GM18907 (cell line): Measurements from ENCODE around the gene NHS.
"Not testable (repeated sequence)": the region's sequence is repeated elsewhere in the genome, so short reads cannot be mapped to it uniquely, and the experiment has no call there.

ENCODE experiments used
- ATAC-seq: cut with Tn5 transposase; IDR thresholded peaks from one replicate; pipeline ENCODE4 v1.9.1; 2021; ENCODE audit warnings: mild to moderate bottlenecking, moderate library complexity; ENCODE audit not compliant: unreplicated experiment

NHS gene

DNA sequence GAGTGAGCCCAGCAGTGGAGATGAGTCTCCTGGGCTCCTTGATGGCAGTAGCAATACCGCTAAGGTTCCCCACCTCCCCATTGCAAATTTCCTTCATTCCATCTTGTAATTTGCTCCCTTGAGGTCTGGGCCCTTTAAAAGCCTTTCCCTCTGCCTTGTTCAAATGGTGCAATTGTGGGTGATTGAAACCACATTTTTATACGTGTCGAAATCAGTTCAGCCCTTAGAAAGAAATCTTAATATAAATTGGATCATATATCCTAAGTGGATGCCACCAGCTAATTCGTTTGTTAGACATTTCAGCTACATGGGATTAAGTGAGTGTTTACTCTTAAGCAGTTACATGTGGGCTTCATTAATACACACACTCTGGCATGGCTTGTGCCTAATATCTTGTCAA lies 68.6 kb downstream of the NHS start:
- ATAC-seq = no peak

DNA sequence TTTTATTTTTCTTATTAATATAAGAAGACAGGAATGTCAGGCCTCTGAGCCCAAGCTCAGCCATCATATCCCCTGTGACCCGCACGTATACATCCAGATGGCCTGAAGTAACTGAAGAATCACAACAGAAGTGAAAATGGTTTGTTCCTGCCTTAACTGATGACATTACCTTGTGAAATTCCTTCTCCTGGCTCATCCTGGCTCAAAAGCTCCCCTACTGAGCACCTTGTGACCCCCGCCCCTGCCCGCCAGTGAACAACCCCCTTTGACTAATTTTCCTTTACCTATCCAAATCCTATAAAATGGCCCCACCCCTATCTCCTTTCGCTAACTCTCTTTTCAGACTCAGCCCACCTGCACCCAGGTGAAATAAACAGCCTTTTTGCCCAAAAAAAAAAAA lies 71.3 kb downstream of the NHS start:
- not testable (repeated sequence) for ATAC-seq

DNA sequence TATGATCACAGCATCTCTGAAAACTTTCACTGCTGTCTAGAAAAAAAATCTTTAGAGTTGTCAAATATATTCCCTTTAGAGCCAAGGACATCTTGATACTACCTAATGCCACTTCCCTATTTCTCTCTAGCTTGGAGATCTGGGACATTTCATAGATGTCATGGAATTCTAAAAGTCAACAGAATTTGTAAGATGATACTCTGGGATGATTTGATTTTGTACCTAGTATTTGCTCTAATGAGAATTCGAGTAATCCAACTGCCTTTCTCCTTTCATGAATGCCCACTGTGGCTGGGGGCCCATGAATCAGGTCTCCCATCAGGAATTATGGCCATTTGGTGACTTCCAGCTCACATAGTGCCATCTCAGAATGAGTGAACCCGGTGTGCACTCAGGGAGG lies 73.2 kb downstream of the NHS start:
- no peak for ATAC-seq

DNA sequence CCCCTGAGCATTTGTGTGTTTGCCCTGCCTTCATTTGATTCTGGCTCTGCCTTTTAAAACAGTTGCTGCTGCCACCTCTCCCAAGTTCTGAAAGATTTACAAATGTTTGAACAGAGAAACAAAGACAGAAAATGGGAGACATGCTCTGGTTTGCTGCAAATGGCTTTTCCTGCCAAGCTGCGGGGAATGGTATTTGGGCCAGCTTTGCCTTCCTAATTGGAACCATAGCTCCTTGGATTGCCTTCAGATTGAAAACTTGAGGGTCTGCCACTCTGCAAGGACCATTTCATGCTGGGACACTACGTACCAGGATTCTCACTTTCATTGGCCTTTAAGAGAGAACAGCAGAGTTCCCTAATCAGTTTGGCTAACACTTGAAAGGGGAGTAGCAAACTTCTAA lies 74.9 kb downstream of the NHS start:
- ATAC-seq = no peak

DNA sequence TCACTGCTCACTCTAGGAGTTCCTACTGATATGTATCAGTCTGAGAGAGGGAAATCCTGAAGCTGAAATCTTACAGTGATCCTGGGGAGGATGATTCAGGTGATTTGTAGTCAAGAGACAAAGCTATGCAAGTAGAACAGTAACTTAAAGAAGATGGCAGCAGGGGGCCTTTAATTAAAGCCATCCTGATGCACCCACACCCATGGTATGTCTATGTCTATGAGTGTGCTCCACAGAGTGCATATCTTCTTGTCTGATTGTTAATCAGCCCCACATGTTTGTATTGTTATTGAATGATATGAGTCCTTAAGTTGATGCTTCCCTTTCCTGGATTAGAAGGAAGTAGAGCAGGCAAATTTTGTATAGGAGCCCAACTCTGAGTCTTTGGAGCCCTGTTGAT lies 78.8 kb downstream of the NHS start:
- no peak for ATAC-seq

DNA sequence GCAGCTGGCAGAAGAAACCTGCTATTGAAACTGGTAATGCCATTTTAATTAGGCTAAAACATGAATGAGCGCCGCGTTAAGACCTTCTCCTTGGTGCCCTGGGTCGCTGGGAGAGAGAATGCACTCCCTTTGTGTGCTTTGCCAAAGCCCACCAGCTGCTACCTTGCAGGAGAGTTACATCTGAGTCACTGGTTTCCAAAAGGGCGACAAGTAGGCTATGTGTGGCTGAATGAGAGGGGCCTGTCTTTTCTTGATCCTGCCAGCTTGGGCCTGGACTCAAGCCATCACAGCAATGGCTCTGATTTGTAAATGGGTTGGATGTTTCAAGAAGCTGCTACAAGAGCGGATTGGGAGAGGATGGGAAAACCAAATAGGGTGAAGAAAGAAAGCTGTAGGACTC lies 81.5 kb downstream of the NHS start:
- ATAC-seq = no peak

DNA sequence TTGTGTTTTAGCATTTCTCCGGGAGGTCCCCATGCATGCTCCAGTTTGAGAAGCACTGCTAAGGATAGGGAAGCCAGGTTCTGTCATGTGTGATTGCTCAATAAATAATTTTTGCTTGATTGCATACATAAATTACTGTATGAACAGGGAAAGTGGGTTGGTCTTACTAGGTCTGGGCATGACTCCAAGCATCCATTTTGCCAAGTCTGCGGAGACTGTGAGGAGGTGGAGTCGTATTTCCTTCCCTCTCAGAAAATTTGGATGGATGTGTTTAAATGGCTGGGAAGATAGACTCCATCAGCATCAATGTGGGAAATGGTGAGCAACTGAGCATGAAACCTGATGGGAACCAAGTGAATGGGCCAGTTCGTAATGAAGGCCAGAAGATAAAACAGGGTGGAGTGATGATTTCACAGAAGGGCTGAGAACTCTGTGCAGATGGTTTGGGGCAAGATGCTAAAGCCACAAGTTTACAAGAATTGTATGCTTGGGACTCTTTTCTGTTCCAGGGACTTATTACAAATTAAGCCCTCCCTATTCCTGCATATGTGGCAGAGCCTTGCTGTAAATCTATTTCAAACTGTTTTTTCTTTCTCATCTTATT lies 84.1 kb downstream of the NHS start:
- no peak for ATAC-seq

DNA sequence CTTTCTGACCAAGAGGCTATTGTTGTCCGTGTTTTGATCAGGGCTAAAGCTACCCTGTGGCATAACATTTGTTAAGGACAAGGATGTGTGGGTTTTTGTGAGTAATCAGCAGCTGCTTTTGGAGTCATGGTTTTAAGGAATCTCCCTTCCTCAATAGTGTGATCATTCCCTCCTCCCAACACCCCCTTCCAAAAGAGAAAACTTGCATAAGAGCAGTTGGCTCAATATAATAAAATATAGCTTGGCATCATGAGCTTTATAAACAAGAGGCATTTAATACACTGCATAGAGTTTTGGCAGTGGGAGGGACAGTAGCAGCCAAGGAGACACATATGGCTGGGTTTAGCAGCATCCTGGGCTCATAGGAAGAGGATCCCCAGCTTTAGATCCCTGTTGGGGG lies 84.7 kb downstream of the NHS start:
- ATAC-seq = no peak

DNA sequence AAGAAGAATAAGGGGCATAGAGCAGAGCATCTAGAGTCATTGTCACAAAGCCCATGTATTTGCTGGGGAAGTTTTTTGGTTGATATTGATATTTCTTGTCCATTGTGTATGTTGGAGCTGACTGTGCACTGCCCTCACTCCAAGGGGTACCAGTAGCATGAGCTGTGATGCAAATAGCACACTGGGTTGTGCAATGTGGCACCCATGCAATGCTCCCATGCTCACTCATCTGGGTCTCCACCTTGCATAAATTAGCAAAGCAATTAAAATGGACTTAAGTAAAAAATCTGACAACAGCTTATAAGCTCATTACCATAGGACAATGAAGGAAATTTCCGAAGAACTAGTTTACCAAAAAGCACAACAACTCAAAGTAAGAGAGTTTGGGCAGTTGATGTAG lies 87.9 kb downstream of the NHS start:
- ATAC-seq = no peak

DNA sequence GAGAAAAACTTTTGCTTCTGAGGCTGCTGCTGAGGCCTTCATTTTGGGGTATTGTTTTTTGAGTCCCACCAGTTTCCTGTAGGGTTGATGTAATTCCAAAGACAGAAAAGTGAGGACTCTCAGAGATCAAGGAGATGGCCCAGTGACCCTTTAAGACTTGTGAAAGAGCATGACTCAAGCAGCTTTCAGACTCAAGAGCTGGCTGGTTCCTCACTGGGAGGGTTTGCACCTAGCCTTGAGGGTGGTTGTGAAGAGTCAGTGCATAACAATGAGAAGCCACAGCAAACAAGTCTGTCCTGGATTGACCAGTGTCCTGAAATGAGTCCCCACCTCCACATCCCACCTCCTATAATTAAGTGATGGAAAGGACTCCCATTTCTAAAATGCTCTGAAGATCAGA lies 89.2 kb downstream of the NHS start:
- no peak for ATAC-seq

DNA sequence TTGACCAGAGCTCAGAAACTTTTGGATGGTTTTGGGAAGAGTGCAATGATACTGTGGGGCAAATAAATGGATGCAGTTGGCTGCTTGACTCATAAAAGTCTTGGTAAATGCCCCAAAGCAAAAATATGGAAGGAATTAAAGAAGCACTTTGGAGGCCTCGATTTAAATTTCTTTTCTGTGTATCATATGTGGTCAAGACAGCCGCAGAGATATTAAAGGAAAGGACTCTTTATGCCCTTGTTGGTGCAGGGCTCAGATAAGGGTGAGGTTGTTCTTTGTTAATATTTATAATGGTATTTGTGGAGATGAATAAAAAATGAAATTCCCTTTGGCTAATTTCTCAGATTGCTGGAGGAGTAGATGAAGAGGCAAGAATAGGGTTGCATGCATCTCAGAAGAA lies 90.2 kb downstream of the NHS start:
- no peak for ATAC-seq

DNA sequence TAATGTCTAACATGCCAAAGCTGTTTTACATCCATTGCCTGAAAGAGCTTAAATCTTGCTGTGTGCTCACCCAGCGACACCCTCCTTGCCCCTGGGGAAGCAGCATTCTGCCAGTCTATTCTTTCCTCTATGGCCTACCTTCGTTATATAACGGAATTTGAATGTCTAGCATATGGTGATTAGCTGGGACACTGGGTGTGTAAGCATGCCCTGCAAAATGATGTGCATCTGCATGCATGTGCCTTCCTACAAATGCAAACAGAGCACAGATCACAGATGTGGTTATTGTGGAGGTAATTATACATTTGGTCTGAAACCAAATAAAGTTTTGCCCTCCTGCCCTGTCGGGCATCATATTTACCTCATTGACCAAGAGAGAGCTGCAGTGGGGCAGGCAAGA lies 90.8 kb downstream of the NHS start:
- ATAC-seq = no peak

DNA sequence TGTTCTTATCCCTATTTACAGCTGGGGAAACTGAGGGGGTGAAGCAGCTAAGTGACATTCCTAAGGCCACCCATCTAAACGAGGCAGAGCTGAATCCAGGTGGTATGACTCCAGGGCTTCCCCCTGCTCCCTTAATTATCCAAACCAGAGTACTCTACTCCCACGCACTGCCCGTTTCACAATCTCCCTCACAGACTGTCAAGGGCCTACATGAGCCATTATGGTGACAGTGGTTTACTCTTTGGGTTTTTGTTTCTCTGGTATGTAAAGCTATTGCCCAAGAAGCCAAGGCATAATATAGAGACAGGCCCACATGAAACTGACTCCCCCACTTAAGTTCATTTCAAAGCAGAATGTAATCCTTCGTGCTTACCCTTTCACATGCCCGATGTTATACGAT lies 95.1 kb downstream of the NHS start:
- no peak for ATAC-seq

DNA sequence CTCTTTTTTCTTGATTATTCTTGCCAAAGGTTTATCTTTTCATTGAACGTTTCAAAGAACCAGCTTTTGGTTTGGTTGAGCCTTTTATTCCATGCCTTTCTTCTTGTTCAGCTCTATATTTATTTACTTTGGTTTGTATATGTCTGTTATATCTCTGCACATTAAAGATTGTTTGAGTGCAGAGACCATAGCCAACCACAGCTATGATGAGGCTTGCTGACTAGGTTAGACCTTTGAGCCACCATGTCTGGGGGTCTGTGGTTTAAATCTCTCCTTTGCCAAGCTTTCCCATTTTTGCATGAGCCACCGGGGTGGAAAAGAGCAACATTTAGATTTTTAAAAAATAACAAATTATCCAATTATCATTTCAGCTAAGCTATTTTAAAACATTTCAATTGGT lies 96.1 kb downstream of the NHS start:
- no peak for ATAC-seq

DNA sequence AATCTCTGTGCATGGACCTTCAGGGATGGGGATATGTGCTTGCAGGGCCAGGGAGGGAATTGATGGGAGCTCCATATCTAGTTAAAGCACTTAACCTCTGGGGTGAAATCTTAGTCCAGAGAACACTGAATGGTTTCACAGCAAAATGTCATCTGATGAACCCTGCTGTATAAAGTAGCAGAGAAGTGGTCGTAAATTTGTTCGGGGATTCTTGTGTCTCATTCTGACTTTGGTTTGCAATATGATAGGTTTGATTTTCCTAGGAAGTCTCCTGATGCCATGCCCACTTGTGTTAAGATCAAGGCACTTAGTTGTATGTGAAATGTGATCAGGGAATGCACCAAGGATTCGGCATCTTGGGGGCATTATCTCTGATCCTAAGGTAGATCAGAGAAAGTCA lies 96.9 kb downstream of the NHS start:
- no peak for ATAC-seq

DNA sequence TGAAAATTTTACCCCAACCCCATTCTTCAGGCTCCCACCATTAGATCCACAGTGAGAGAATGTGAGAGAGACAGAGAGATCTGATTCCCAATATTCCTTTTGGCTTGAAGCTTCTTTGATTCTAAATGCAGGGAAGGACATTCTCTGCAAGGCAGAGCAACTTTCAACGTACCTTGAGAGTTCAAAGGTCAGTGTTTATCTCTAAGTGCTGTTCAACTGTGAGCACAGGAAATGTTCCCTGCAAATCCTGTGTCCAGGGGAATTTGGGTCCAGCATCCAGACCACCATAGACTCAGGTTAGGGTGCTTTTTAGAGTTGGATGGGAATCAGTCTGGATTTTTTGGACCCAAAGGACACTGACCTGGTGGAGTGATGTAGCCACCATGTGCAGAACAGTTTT lies 97.4 kb downstream of the NHS start:
- no peak for ATAC-seq

DNA sequence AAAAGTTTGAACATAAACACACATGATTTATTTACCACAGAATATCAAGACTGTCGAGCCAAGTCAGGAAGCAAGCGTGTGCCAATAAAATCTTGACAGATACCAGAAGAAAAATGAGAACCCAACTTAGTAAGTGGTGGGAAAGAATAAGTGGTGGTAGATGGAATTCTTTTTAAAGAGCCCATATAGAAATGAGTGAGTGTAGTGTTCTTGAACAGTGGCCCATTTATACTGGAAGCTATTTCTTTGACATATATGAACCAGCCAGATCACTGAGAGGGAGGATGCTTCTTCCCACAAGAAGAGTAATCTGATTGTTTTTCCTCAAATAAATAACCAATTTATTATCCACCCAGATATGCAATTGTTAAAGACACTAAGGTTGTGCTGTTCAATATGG lies 98.0 kb downstream of the NHS start:
- ATAC-seq = no peak

DNA sequence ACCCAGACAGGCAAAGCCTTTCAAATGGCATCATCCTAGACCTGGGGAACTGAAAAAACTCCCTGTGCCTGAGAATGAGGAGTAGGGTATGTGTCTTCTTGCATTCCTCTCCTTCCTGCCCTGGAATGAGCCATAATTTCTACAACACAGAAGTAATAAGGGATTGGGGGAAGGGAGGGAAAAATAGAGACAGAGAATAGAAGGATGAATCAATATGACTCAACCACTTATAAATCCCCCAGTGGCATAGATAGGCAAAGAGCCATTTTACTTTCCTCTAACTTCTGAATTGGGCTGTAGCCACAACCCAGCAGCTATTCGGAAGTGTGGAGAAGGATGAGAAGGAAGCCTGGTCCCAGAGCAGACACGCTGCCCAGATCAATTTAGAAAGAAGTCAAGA lies 99.9 kb downstream of the NHS start:
- no peak for ATAC-seq

DNA sequence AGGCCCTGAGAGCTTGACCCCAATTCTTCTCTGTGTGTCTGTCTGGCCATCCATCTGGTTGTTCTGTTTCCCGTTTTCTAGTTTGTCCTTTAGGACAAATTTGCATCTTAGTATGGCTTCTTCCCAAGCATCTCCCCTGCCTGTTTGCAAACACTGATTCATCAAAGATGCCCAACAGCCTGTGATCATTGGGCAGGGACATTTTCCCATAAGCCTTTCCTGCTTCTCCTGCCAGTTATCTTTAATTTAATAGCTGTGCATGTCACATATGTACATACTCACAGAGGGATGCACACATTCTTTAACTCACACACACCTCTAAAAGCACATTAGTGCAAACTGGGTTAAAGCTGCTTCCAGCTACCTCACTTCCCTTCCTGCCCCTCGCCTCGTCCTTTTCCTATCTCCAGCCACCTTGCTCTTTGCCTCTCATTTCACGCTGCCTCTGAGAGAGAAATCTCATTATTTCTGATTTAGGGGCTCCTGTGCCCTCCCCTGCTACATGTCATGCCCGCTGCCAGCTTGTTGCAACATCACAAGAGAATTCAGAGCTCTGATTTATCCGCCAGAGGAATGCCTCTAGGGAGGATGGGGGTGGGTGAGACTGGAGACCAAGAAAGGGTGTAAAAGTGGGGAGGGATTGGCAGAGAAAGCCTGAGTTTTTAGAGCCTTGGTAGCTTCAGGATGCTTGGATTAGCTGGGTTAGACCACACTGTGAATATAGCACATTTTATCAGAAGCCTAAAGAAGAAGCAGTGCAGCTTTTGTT lies 100.6 kb downstream of the NHS start:
- no peak for ATAC-seq

DNA sequence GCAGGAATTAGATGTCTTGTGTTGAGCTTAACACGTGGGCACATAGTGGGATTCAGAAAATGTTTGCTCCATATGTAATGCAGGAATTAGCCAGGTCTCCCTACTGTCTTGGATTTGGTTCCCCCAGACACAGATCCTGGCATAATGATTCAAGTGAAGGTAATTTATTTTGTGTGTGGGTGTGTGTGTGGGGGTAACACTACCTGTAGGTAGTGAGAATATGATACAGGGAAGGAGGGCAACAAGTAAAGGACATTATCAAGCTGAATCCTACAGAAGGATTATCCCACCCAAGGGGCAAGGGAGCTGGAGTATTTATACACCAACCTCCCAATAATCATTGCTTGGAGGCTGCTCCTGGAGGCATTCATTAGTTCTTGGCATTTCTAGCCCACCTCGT lies 101.4 kb downstream of the NHS start:
- ATAC-seq = no peak

DNA sequence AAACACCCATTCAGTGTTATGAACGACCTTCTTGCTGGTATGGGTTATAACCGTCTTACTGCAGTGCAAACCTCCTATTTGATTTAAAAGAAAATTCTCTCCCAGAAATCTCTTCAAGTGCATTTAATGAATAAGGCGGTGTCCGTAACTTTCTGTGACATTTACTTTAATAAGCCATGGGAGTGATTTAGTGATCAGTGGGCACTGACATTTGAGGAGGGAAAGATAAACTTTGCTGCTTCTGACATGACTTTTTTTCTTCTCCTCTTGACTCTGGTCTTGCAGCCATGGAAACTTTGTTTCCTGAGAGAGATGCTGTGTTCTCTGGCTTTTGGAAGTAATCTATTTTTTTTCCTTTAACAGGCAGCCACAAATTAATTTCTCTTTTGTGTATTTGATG lies 106.1 kb downstream of the NHS start:
- ATAC-seq = no peak

DNA sequence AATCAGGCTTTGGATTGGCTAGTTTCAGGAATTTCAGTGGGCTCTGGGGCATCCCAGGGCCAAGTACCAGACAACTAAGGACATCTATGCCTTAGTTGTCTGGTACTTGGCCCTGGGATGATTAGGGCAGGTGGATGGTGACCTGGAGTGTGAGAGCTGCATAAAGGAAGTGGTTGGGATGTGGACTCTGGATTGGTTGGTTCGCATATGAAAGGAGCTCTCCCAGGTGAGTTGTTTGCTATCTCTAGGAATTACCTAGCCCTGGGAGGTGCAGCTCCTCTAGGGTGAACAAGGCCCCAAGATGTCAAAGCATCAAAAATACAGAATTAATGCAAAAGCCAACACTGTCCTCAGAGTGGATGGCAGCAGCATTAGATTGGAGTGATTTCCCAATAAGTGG lies 109.6 kb downstream of the NHS start:
- ATAC-seq = no peak

DNA sequence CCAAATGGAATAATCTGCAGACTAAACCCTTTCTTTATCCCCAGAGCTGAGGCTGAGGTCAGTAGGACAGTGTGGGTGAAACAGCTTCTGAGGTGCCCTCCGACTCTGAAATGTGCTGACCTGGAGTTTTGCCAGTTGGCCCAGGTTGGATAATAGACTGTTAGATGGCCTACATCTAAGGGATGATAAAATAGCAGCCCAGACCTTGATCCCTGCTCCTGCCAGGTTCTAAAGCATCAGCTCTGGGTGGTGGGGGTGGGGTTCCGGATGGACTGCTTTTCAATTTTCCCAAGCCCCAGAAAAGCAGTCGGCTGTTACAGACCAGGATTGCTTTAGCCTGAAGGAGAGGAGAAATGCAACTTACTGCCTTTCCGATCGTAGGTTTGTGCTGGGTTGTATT lies 110.4 kb downstream of the NHS start:
- ATAC-seq = no peak
